Measurements from ENCODE around the gene KRTAP9-8. TPM values are rescaled to one million over a fixed set of nuclear protein-coding genes. Genes with fewer than 3 reads are reported as not detected.
"Not testable (repeated sequence)": the region's sequence is repeated elsewhere in the genome, so short reads cannot be mapped to it uniquely, and the experiment has no call there.

The KRTAP9-8 gene
- total RNA-seq, 4 donors from 2014 or later = 27.1 to 89.8 (median 46.6) TPM; not detected in 1

GRCh38 chr17:41212524-41213169 is 25.2 kb upstream of the KRTAP9-8 start:
- H3K4me3 ChIP-seq = no peak overlapping the region
- H3K36me3 ChIP-seq = no peaks in the 10 kb centered on the region
- H3K9me3 ChIP-seq = no peaks in the 10 kb centered on the region
- peaks cover 14% of the 10 kb centered on the region for H3K27me3 ChIP-seq
- TF ChIP-seq POLR2AphosphoS5 (IDR thresholded peaks at IDR 0.05) = no peak
- TF ChIP-seq, protein P1, sequence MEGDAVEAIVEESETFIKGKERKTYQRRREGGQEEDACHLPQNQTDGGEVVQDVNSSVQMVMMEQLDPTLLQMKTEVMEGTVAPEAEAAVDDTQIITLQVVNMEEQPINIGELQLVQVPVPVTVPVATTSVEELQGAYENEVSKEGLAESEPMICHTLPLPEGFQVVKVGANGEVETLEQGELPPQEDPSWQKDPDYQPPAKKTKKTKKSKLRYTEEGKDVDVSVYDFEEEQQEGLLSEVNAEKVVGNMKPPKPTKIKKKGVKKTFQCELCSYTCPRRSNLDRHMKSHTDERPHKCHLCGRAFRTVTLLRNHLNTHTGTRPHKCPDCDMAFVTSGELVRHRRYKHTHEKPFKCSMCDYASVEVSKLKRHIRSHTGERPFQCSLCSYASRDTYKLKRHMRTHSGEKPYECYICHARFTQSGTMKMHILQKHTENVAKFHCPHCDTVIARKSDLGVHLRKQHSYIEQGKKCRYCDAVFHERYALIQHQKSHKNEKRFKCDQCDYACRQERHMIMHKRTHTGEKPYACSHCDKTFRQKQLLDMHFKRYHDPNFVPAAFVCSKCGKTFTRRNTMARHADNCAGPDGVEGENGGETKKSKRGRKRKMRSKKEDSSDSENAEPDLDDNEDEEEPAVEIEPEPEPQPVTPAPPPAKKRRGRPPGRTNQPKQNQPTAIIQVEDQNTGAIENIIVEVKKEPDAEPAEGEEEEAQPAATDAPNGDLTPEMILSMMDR (IDR thresholded peaks at IDR 0.05) = no peak
- no peak for TF ChIP-seq POLR2A (IDR thresholded peaks at IDR 0.05)
- no peak for TF ChIP-seq EP300 (IDR thresholded peaks at IDR 0.05)
- H3K27ac ChIP-seq = no peak overlapping the region
- H3K4me1 ChIP-seq = no peaks in the 10 kb centered on the region
- no peak for DNase-seq (ENCODE audit: low spot score in 2 of 2)
- whole genome bisulfite sequencing = 85% methylated on average over 4 of the region's 7 CpGs

DNA sequence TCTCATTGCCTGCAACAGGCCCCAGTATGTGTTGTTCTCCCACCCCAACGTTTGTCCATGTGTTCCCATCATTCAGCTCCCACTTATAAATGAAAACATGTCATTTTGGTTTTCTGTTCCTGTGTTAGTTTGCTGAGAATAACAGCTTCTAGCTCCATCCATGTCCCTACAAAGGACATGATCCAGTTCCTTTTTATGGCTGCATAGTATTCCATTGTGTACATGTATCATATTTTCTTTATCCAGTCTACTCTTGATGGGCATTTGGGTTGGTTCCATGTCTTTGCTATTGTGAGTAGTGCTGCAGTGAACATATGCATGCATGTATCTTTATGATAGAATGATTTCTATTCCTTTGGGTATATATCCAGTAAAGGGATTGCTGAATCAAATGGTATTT is 22.1 kb upstream of the KRTAP9-8 start:
- no peak for TF ChIP-seq EP300 (IDR thresholded peaks at IDR 0.05)
- TF ChIP-seq, protein P1 (IDR thresholded peaks at IDR 0.05) = no peak
- no peak for TF ChIP-seq POLR2AphosphoS5 (IDR thresholded peaks at IDR 0.05)
- TF ChIP-seq POLR2A (IDR thresholded peaks at IDR 0.05) = no peak
- Histone ChIP-seq H3K27ac (no peak overlapping the region), H3K27me3 (peaks cover 4% of the 10 kb centered on the region), H3K9me3 (no peaks in the 10 kb centered on the region), H3K4me1 (no peaks in the 10 kb centered on the region), H3K4me3 (no peak overlapping the region), H3K36me3 (no peaks in the 10 kb centered on the region)
- no peak for DNase-seq (ENCODE audit: low spot score in 2 of 2)
- 96% methylated on average over 1 of the region's 1 CpG for WGBS

DNA sequence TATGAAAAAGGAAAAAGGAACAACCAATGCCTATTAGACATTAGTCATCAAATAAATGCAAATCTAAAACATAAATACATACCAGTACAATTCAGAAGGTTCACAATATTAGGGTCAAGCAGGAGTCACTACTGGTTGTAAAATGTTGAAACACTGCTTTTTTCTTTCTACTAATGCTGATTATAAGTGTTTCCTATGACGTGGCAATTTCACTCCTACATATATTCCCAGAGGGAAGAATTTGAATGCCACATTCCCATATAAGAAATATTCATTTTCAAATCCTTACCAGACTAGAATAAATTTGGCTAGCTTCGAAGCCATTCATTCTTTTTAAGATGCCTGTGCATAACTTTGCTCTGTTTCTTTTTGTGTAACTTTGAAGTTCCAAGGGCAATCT is 14.0 kb upstream of the KRTAP9-8 start:
- Histone ChIP-seq H3K27me3 (no peaks in the 10 kb centered on the region), H3K36me3 (no peaks in the 10 kb centered on the region), H3K4me3 (no peak overlapping the region), H3K27ac (no peak overlapping the region), H3K4me1 (no peaks in the 10 kb centered on the region), H3K9me3 (no peaks in the 10 kb centered on the region)
- WGBS = 53% methylated on average over 2 of the region's 2 CpGs
- no peak for DNase-seq (ENCODE audit: low spot score in 2 of 2)
- TF ChIP-seq POLR2AphosphoS5 (IDR thresholded peaks at IDR 0.05) (no peak), EP300 (IDR thresholded peaks at IDR 0.05) (no peak), POLR2A (IDR thresholded peaks at IDR 0.05) (no peak)
- TF ChIP-seq, protein P1 (IDR thresholded peaks at IDR 0.05) = no peak

- H3K4me1 ChIP-seq = no peaks in the 10 kb centered on the region
- WGBS = 95% methylated on average over 6 of the region's 6 CpGs
- DNase-seq (ENCODE audit: low spot score in 2 of 2) = no peak
- H3K27me3 ChIP-seq = no peaks in the 10 kb centered on the region
- H3K4me3 ChIP-seq = no peak overlapping the region
- no peaks in the 10 kb centered on the region for H3K36me3 ChIP-seq
- H3K9me3 ChIP-seq = no peaks in the 10 kb centered on the region
- TF ChIP-seq POLR2AphosphoS5 (IDR thresholded peaks at IDR 0.05) (no peak), EP300 (IDR thresholded peaks at IDR 0.05) (no peak), POLR2A (IDR thresholded peaks at IDR 0.05) (no peak)
- TF ChIP-seq, protein P1 (IDR thresholded peaks at IDR 0.05) = no peak
- H3K27ac ChIP-seq = no peak overlapping the region
These were observed 11.7 kb upstream of the KRTAP9-8 start for GRCh38 chr17:41226051-41226450.

GRCh38 chr17:41226598-41227095 is 11.2 kb upstream of the KRTAP9-8 start, which contains the start of gene KRTAP9-2:
Gene KRTAP9-2 (plus strand): TSS chr17:41226648. CDS start chr17:41226655, 7 bp downstream.
- not testable (repeated sequence) for H3K36me3 ChIP-seq; DNase-seq (ENCODE audit: low spot score in 2 of 2)
- 80% methylated on average over 1 of the region's 4 CpGs for WGBS

More at GRCh38 chr17:41226598-41227095, 11.2 kb upstream of the KRTAP9-8 start, which contains the start of gene KRTAP9-2:
- not testable (repeated sequence) for H3K4me1 ChIP-seq, H3K4me3 ChIP-seq, H3K27ac ChIP-seq, H3K9me3 ChIP-seq, H3K27me3 ChIP-seq

Data from suprapubic skin (tissue), 4 donors.